Fibroblast of lung (primary cell): Measurements from ENCODE around the gene ID1. TPM values are rescaled to one million over a fixed set of nuclear protein-coding genes. Genes with fewer than 3 reads are reported as not detected.

Experiments
- DNase-seq, 2 donors: peaks; one replicate each; pipeline versions ENCODE4 v3.0.0 to v3.0.0-alpha.2; 2010; ENCODE audit warnings: low read depth in 2 of 2
- H2AFZ ChIP-seq: 2 replicates; pipeline ENCODE4 v1.5.1; 2012; ENCODE audit warnings: low read length, control low read depth, inconsistent platforms
- H3K27ac ChIP-seq: 2 replicates; pipeline ENCODE4 v1.5.1; 2011; ENCODE audit warnings: low read length, control low read depth; ENCODE audit not compliant: insufficient read depth
- H3K27me3 ChIP-seq: 2 replicates; pipeline ENCODE4 v1.5.1; 2011; ENCODE audit warnings: mild to moderate bottlenecking, low read length; ENCODE audit not compliant: control insufficient read depth, insufficient read depth
- H3K36me3 ChIP-seq: 2 replicates; pipeline ENCODE4 v1.5.1; 2011; ENCODE audit warnings: low read length; ENCODE audit not compliant: control insufficient read depth, insufficient read depth
- H3K4me1 ChIP-seq: 2 replicates; pipeline ENCODE4 v1.5.1; 2011; ENCODE audit warnings: low read length; ENCODE audit not compliant: control insufficient read depth, insufficient read depth; ENCODE audit errors: extremely low read depth
- H3K4me2 ChIP-seq: 2 replicates; pipeline ENCODE4 v1.5.1; 2011; ENCODE audit warnings: low read length, control low read depth; ENCODE audit not compliant: insufficient read depth; ENCODE audit errors: extremely low read depth
- H3K4me3 ChIP-seq, 4 experiments: fragments of 200-600 bp in 1 of 4; sonication (generic) in 1 of 4; replicated peaks in 1 of 4; 2 replicates each; pipeline ENCODE4 v1.5.1; 2011 to 2016; ENCODE audit warnings: low read length in 4 of 4, low read depth in 3 of 4, mild to moderate bottlenecking in 3 of 4, control low read depth in 2 of 4, inconsistent platforms in 1 of 4, mixed read lengths in 1 of 4; ENCODE audit not compliant: insufficient read depth in 1 of 4; ENCODE audit errors: control extremely low read depth in 1 of 4
- H3K79me2 ChIP-seq: 2 replicates; pipeline ENCODE4 v1.5.1; 2012; ENCODE audit warnings: mild to moderate bottlenecking, low read length, inconsistent platforms; ENCODE audit not compliant: control insufficient read depth, insufficient read depth
- H3K9ac ChIP-seq: 2 replicates; pipeline ENCODE4 v1.5.1; 2011; ENCODE audit warnings: mild to moderate bottlenecking, low read length, control low read depth; ENCODE audit not compliant: insufficient read depth
- H3K9me3 ChIP-seq: 2 replicates; pipeline ENCODE4 v1.5.1; 2012; ENCODE audit warnings: low read depth, low read length; ENCODE audit not compliant: control insufficient read depth, insufficient read depth
- H4K20me1 ChIP-seq: 2 replicates; pipeline ENCODE4 v1.5.1; 2011; ENCODE audit warnings: low read length; ENCODE audit not compliant: control insufficient read depth, insufficient read depth; ENCODE audit errors: extremely low read depth
- EZH2 ChIP-seq: IDR thresholded peaks from 2 replicates; pipeline ENCODE4 v1.5.1; 2012; ENCODE audit warnings: low read length, control low read depth, mild to moderate bottlenecking; ENCODE audit errors: missing control alignments
- polyA plus RNA-seq, 2 donors: library from polyadenylated mRNA; depleted of rRNA in 1 of 2; stranded (reverse) in 1 of 2; unstranded in 1 of 2; fragments of >200 nt; gene quantifications; 2 replicates each; pipeline ENCODE4 v1.2.1, GENCODE V29; 2011 to 2012; ENCODE audit warnings: missing spikeins in 1 of 2
- total RNA-seq: library from RNA; depleted of rRNA; stranded (reverse); fragments of >200 nt; gene quantifications from 2 replicates; pipeline ENCODE4 v1.2.1, GENCODE V29; 2014
- TF ChIP-seq, protein P1 (sequence below), 2 donors: IDR thresholded peaks in 1 of 2; conservative IDR thresholded peaks in 1 of 2; 1 replicate in 1 of 2; 2 replicates in 1 of 2; pipeline ENCODE4 v1.5.1; 2011 to 2012; ENCODE audit warnings: low read length in 2 of 2, control low read depth in 1 of 2, inconsistent platforms in 1 of 2, low read depth in 1 of 2, mild to moderate bottlenecking in 1 of 2

The ID1 gene
- total and polyA plus RNA-seq, 2 donors (not counting 1 experiment from before 2014, with no cell fraction given), result 14.5 to 27.4 TPM

DNA sequence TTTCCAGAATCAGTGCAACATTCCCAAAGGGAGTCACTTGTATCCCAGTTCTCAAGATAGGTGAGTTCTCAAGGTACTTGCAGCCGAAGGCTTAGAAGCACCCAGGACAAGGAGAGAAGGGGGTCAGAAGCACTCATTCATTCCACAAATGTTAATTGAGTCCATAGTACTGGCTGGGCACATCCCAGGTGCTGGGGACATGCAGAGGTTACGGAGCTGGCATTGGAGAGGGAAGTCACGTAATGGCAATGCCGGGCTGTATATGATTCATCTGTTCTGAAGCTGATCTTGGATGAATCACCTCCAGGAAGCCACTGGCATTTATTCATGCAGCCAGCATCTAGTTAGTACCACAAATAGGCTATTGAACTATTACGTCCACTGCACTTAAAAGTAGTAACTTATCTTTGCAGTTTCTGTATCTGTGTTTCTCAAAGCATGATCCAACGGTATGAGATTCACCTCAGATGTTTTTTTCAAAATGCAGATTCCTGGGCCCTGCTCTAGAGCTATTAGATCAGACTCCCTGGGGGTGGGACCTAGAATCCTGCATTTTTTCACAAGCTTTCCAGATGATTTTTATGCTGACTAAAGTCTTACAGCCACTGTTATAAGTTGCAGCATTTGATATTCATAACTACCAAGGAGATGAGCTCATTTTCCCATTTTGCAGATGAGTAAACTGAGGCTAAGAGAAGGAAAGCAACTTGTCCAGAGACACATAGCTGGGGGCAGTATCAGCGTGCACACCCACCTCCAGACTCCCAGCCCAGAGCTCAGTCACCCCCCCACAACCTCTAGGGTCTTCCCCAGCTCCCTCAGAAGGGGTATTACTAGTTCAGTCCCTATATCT, 44.1 kb upstream of the ID1 start:
- Histone ChIP-seq H2AFZ (no peak overlapping the region), H3K36me3 (peaks cover 15% of the 10 kb centered on the region), H3K27ac (peak overlapping the region; percentile 97), H3K4me2 (peak overlapping the region; percentile 51), H3K27me3 (no peaks in the 10 kb centered on the region), H3K79me2 (no peaks in the 10 kb centered on the region), H3K9ac (peak overlapping the region; percentile 57), H3K4me1 (peaks cover 32% of the 10 kb centered on the region), H3K4me3 (no peak overlapping the region), H4K20me1 (no peaks in the 10 kb centered on the region), H3K9me3 (no peaks in the 10 kb centered on the region)
- DNase-seq, result peak; percentile 95 to 98
- no peak for TF ChIP-seq EZH2
- TF ChIP-seq, protein P1, sequence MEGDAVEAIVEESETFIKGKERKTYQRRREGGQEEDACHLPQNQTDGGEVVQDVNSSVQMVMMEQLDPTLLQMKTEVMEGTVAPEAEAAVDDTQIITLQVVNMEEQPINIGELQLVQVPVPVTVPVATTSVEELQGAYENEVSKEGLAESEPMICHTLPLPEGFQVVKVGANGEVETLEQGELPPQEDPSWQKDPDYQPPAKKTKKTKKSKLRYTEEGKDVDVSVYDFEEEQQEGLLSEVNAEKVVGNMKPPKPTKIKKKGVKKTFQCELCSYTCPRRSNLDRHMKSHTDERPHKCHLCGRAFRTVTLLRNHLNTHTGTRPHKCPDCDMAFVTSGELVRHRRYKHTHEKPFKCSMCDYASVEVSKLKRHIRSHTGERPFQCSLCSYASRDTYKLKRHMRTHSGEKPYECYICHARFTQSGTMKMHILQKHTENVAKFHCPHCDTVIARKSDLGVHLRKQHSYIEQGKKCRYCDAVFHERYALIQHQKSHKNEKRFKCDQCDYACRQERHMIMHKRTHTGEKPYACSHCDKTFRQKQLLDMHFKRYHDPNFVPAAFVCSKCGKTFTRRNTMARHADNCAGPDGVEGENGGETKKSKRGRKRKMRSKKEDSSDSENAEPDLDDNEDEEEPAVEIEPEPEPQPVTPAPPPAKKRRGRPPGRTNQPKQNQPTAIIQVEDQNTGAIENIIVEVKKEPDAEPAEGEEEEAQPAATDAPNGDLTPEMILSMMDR (conservative IDR thresholded peaks at IDR 0.05 in 1 of 2, IDR thresholded peaks at IDR 0.05 in 1 of 2; ENCODE audit: low read depth in 1 of 2, low read length in 2 of 2), result no peak

GRCh38 chr20:31562241-31562640, 42.8 kb upstream of the ID1 start:
- DNase-seq, result no peak
- H3K36me3 ChIP-seq, result peaks cover 22% of the 10 kb centered on the region

GRCh38 chr20:31564284-31564683, 40.8 kb upstream of the ID1 start:
- H3K4me1 ChIP-seq, result peaks cover 29% of the 10 kb centered on the region
- TF ChIP-seq, protein P1 (conservative IDR thresholded peaks at IDR 0.05 in 1 of 2, IDR thresholded peaks at IDR 0.05 in 1 of 2; ENCODE audit: low read depth in 1 of 2, low read length in 2 of 2), result no peak
- no peak for TF ChIP-seq EZH2
- no peak overlapping the region for H2AFZ ChIP-seq
- no peaks in the 10 kb centered on the region for H4K20me1 ChIP-seq
- no peaks in the 10 kb centered on the region for H3K79me2 ChIP-seq
- no peaks in the 10 kb centered on the region for H3K27me3 ChIP-seq
- H3K4me2 ChIP-seq, result no peak overlapping the region
- DNase-seq, result no peak
- peaks cover 29% of the 10 kb centered on the region for H3K36me3 ChIP-seq
- no peak overlapping the region for H3K27ac ChIP-seq
- no peak overlapping the region for H3K9ac ChIP-seq
- no peaks in the 10 kb centered on the region for H3K9me3 ChIP-seq
- H3K4me3 ChIP-seq, result no peak overlapping the region

More at GRCh38 chr20:31562241-31562640, 42.8 kb upstream of the ID1 start:
- Histone ChIP-seq H3K9ac (no peak overlapping the region), H3K79me2 (no peaks in the 10 kb centered on the region), H3K4me1 (peaks cover 29% of the 10 kb centered on the region), H3K4me2 (no peak overlapping the region), H3K4me3 (no peak overlapping the region), H3K27me3 (no peaks in the 10 kb centered on the region), H3K9me3 (no peaks in the 10 kb centered on the region), H4K20me1 (no peaks in the 10 kb centered on the region), H2AFZ (no peak overlapping the region), H3K27ac (peak overlapping the region; percentile 97)
- TF ChIP-seq EZH2, result no peak
- TF ChIP-seq, protein P1 (conservative IDR thresholded peaks at IDR 0.05 in 1 of 2, IDR thresholded peaks at IDR 0.05 in 1 of 2; ENCODE audit: low read depth in 1 of 2, low read length in 2 of 2), result no peak
